Measurements from ENCODE around the gene GRB14.
"Not testable (repeated sequence)": the region's sequence is repeated elsewhere in the genome, so short reads cannot be mapped to it uniquely, and the experiment has no call there.

Gene GRB14

DNA sequence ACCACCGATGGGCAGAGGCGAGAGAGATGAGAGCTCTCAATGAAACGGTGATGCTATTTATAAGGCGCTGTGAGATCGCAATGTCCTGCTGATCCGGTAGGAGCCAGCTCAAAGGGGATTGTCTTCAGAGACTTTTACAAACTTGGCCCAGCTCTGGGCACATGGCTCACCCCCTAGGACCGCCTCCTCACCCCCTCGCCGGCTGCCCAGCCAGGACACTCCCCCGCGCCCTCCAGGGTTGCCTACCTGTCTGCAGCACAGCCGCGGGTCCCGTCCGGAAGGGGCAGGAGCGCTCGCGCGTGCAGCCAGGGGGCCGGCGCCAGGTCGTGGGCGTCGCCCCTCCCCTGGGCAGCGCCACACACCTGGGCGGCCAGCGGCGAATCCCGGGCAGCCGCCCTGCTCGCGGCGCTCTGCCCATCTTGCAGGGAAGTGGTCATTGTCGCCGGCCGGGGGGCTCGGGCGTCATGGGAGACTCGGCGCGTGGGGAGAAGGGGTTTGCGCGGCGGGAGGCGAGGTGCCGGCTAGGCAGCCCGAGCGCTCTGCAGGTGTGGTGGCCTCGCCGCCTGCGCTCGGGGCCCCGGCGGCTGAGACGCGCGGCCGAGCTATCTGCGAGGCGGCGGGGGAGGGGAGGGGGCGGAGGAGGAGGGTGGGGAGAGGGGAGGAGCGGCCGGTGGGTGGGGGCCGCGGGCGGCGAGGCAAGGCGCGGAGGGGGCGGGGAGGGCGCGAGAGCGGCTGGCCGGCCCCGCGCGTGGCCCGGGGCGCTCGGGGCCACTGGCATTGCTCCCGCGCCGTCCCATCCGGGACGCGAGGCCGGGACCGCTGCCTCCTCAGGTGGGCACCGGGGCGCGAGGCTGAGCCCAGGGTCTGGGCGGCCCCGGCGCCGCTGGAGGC, at the start of gene GRB14:
GRB14 (minus strand) TSS at position 610 of the 891 bp plus-strand sequence; CDS start at position 437, 173 bp downstream.
- no peak for DNase-seq (ENCODE audit: low read depth in 2 of 2)

DNA sequence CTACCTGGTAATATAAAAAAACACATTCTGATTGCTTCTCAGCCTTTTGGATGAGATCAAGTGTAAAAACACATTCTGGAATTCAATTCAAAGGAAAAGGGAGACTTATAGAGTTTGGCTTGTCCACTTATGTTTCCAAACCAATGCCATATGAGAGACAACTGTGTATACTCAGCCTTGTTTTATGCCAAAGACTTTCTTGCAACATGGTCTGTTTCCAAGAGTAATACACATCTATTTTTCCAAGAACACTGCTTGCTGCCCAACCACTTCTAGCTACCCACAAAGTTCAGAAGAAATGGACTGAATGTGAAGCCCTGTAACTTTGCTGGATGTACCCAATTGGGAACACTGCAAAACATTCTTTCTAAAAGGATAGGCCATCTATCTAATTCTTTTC, 48.0 kb upstream of the GRB14 start:
- no peak for DNase-seq (ENCODE audit: low read depth in 2 of 2)

DNA sequence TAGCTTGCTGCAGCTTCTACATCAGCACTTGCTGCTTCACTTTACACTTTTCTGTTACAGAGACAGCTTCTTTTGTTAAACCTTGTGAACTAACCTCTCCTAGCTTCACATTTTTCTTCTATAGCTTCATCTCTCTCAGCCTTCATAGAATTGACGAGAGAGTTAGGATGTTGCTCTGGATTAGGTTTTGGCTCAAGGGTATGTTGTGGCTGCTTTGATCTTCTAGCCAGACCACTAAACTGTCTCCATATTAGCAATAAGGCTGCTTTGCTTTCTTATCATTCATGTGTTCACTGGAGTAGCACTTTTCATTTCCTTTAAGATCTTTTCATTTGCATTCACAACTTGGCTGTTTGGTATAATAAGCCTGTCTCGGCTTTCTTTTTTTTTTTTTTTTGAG, 46.3 kb upstream of the GRB14 start:
- no peak for DNase-seq (ENCODE audit: low read depth in 2 of 2)

DNA sequence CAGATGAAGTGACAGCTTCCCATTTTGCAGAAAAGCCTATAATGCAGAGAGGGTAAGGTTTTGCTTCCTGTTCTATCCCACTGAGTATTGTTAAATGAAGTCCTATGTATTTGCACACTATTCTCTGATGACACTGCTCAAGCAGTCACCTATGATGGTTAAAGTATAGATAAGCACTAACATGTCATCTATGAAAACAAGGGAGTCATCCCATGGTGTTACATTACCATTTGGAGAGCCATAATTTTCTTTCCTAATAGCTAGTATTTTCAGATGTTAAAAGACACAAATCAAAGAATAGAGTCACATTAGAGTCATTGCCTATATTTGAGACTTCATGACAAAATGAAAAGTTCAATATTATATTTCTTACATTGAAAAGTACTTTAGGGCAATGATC, 42.8 kb upstream of the GRB14 start:
- no peak for DNase-seq (ENCODE audit: low read depth in 2 of 2)

DNA sequence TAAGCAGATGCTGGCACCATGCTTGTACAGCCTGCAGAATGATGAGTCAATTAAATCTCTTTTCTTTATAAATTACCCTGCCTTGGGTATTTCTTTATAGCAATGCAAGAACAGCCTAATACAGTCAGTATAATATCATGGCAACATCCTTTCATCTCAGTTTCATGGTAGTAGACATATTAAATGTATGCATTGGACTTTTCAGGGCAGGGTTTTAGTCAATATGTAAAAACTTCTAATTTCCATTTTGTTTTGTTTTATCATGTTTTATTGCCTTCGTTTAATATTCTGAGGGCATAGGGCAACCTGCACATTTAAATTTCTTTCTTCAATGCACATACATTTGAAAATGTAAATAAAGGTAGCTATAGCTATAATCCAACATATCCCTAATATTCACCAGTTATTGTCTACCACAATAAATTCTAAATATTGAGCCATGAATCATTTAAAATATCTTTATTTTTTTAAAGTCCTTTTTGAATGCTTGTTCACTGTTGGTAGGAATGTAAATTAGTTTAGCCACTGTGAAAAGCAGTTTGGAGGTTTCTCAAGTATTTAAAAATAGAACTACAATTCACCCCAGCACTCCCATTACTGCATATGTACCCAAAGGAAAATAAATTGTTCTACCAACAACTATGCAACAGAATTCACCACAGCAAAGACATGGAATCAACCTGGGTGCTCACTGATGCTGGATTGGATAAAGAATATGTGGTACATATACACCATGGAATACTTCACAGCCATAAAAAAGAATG, 41.8 kb upstream of the GRB14 start:
- no peak for DNase-seq (ENCODE audit: low read depth in 2 of 2)

DNA sequence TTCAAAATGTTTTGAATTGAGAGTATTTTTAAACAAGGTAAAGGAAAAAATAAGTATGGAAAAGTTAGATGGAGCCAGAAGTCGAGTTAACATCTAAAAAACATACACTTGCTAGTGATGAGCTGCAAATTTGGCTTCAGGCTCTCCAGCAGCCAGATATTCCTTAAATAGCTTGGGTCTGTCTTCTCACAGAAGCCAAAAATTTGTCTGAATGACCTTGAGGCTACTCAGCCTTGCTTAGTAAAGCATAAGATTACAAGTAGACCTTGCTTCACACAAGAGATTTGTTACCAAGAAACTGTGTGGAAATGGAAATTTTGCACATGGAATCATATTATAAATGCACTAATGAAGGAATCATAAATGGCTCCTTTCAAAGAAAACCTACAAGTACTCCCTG, 40.8 kb upstream of the GRB14 start:
- no peak for DNase-seq (ENCODE audit: low read depth in 2 of 2)

DNA sequence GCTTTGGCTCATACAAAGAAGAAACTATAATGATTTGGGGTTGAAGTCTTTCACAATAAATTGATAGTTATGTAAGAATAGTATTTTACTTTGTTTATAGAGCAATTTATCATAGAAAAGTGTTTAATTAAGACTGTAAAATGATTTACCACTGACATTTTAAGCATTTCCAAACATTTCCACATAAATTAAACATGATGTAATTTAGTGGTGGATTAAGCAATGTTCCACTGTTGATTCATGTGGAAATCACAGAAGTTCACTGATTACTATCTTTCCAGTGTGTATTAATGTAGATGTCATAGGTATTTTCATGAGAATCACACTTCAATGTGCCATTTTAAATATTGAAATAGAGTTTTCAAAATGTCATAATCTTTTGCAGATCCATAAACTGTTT, 40.1 kb upstream of the GRB14 start:
- no peak for DNase-seq (ENCODE audit: low read depth in 2 of 2)

DNA sequence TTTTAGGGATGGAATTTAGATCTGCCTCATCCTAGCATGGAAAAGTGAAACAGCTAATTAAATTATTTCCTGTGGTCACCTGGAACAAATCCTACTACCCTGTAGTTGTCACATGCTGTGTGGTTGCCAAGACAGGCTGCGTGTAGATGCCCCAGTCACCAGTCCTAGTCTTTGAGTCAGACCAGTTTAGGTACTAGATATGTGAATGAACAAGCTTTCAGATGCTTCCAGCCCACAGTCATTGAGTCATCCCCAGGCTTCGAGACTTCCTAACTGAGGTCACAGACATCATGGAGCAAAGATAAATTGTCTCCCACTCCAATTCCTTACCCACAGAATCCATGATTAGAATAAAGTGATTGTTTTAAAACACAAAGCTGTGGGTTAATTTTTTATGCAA, 35.8 kb upstream of the GRB14 start:
- no peak for DNase-seq (ENCODE audit: low read depth in 2 of 2)

DNA sequence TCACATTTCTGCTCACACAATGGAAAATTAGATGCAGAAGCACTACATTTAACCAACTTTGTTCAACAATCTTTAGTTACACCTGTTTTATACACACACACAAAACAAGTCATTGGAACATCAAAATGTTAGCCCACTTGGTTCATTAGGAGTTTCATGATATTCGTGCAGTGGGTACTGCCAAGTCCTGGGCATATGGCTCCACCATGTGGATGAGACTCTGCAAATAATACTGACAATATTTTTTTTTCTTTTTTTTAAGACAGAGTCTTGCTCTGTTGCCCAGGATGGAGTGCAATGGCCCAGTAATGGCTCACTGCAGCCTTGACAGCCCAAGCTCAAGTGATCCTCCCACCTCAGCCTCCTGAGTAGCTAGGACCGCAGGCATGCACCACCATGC, 34.5 kb upstream of the GRB14 start:
- DNase-seq (ENCODE audit: low read depth in 2 of 2) = no peak

DNA sequence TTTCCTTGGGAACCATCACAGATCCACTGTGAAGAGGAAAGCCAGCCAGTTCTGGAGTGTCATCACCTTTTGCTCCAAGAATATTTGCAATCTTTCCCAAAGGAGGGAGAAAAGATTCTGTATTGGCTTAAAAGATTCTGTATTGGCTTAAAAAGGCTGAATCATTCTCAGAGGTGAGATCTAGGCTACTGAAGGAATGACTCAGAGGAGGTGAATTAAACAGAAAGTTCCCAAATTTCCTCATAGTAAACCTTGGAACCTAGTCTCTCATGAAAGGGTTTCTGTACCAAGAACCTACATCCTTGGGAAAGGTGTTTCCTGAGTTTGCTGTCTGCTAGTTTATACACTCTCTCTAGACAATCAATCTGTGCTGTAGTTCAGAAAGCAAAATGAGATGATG, 34.1 kb upstream of the GRB14 start:
- no peak for DNase-seq (ENCODE audit: low read depth in 2 of 2)

DNA sequence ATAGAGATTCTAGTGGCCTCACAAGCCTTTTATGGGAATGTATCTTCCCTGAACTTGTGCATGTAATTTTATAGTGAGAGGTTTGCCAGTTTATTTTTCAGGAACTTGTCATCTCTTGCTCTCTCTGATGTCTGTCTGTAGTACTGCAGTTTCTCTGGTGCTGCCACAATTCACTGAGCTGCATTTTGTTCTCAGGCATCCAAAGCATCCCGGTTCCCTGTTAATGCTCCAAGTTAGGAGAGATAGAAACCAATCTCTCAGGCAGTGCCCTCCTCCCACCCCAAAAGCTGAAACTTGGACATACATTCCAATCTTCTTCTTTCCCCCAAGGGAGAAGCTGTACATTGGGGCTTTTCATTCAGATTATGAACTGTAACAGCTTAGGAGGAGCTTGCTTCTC, 30.1 kb upstream of the GRB14 start:
- no peak for DNase-seq (ENCODE audit: low read depth in 2 of 2)

DNA sequence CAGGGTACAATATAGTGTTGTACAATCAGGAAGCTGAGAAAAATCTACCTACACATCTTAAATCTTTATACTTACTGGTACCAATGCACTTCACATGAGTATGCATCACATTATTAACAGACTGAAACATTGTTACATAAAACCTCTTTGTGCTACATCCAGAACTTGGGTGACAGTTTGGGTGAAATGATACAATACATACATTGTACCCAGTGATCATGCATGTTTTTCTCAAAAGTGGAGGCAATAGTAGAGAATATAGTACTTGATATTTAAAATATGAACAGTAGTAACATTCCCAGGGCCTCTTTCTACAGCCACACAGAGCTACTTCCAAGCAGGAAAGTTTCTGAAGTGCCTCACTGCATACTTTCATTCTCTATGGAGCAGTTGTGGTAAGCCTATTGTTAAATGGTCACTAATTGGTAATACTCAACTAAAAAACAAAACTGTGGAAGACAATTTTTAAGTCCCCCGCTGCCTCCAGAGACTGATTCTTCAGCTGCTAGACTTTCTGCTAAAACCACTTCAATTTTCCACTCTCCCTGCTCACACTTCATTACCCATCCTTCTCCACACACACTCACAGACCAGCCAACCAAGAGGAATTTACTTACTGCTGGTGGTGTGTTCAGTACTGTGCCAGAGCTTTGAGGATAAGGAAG, 22.9 kb upstream of the GRB14 start:
- no peak for DNase-seq (ENCODE audit: low read depth in 2 of 2)

DNA sequence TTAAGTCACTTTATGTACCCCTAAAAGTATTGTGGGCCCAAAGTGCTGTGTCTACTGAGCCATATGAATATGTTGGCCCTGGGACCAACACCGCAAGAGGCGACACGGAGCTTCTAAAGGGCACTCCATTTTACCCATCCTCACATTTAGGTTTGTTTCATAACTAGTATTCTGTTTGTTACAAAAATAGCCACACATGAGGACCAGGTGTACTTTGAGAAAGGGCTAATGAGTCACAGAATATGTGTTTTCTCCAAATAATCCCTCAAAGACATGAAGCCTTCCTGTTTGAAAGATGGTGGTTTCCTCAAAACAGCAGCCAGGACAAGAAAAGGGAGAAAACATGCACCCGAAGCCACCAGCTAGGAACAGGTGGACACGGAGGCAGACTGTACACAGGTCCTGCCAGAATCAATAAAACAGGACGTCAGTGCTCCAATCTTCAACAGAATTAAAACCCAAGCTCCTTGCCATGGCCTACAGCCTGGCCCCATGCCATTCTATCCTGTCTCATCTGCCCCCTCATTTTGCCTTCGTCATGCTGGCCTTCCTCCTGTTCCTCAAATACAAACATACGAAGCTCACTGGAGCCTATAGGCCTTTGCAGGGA, 21.8 kb upstream of the GRB14 start:
- DNase-seq (ENCODE audit: low read depth in 2 of 2) = no peak

DNA sequence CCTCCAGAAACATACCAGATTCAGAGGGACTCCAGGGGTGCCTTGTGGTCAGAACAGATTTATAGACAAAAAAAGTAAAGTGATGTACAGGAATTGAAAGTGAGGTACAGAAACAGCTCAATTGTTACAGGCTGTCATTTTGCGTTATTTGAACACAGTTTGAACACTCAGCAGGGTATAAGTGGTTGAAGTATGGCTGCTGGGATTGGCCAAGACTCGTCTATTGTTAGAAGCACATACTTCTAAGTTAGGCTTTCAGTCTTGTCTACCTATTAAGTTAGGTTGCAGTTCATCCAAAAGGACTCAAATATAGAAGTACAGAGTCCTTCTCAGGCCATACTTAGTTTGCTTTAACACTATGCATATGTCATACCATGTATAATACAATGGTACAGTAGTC, 21.0 kb upstream of the GRB14 start:
- no peak for DNase-seq (ENCODE audit: low read depth in 2 of 2)

DNA sequence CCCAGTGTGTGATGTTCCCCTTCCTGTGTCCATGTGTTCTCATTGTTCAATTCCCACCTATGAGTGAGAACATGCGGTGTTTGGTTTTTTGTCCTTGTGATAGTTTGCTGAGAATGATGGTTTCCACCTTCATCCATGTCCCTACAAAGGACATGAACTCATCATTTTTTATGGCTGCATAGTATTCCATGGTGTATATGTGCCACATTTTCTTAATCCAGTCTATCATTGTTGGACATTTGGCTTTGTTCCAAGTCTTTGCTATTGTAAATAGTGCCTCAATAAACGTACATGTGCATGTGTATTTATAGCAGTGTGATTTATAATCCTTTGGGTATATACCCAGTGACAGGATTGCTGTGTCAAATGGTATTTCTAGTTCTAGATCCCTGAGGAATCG, 7.0 kb upstream of the GRB14 start:
- not testable (repeated sequence) for DNase-seq (ENCODE audit: low read depth in 2 of 2)

DNA sequence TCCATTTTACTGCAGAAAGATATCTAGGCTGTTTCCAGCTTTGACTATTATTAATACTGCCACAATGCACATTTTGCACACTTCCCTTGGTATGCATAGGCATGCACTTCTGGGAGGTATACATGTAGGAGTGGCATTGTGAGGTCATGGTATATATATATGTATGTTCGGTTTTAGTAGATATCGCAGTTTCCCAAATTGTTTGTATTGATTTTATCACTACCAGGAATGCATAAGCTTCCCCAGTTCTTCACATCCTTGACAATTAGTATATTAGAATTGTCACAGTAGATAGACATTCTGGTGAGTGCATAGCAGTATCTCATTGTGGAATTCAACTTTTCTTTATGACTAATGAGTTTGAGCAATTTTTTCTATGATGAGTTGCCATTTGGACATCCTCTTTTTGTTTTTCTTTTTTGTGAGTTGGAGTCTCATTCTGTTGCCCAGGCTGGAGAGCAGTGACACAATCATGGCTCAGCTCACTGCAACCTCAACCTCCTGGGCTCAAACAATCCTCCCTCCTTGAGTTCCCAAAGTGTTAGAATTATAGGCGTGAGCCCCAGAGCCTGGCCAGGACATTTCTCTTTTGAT, 4.2 kb upstream of the GRB14 start:
- no peak for DNase-seq (ENCODE audit: low read depth in 2 of 2)

DNA sequence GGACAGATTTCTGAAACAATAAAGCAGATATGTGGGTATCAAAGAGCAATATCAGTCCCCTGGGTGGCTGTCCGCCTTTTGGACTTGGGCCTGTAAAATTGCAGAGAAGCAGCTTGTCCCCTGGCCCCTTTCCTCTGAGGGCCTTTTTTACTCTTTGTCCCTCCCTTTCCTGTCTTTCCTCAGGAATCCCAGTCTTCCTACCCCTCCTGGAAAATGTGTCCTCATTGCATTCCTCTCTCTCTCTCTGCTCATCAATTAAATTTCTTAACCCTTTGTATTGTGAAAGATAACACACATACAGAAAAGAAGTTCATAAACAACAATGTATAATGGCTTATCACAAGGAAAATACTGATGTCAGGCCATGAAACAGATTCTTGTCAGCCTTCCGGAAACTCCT, 3.0 kb upstream of the GRB14 start:
- DNase-seq (ENCODE audit: low read depth in 2 of 2) = no peak

DNA sequence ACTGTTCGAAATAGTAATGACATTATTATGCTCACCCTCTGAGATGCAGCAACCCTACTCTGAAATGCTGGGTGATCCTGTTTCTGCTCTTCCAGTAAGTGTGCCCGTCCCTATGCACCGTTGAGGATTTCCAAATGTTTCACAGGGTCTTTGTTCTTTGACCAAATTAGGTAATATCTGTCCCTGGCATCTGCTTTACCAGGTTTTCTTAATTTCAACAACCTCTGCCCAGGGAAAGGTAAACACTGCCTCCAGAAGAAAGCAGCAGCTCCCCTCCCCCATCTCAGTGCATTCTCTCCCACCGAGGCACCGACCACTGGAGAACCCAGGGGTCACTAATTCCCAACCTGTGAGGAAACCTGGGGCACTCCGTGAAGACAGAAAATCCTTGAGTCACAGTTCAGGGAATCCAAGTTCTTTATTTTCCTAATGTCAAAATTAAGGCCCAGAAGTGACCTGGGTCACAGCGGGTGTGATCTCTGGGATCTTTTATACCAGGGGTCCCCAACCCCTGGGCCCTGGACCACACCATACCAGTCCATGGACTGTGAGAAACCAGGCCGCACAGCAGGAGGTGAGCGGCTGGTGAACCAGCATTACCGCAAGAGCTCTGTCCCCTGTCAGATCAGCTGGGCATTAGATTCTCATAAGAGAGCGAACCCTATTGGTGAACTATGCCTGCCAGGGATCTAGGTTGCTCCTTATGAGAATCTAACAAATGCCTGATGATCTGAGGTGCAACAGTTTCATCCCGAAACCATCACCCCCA, 1.2 kb upstream of the GRB14 start:
- no peak for DNase-seq (ENCODE audit: low read depth in 2 of 2)

DNA sequence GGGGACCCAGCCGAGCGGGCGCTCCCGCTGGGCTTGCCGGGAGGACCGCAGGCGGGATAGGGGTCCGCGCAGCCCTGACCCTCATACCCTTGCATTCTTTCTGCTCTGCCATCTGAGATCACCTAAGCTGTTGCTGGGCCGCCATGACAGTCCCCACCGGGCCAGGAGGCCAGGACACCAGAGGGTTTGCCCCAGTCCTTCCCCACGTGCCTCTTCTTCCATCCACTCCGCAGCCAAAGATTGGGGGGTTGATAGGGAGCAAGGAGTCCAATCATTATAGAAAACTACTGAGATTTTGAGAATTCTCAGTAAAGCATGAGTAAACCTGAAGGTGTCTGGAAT, 453 bp upstream of the GRB14 start:
- DNase-seq (ENCODE audit: low read depth in 2 of 2) = no peak

DNA sequence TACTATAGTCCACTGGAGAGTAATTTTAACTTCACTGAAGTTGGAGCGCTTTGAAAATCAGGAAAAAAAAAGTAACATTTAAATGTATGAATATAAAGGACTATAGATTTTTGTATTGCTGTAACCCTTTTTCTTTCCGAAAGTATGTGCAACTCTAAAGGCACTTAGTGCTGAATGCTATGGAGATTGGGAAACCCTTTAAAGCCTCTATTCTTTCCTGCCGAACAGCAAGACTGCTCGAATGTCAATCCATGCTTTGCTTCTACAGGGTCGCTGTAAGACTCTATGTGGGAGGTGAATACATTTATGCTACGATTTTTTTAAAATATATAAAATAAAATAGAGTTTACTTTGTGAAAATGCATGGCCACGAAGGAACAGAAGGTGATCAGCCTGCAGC, 825 bp downstream of the GRB14 start:
- no peak for DNase-seq (ENCODE audit: low read depth in 2 of 2)

DNA sequence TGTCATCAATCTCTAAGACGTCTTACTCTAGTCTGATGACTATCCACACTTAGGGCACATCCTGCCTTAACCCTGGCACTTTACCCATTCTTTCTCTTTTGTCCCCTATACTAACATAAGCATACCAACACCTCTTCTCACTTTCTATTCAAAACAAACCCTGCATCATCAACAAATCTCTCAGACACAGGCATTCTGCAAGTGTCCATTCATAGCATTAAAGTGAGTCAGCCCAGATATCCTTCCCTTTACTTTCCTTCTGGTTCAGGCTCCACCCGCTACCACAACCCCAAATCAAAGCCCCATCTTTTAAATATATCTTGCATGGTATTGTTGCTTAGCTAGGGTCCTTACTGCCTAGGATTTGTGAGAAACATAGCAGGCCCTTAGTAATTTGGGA, 3.8 kb downstream of the GRB14 start:
- DNase-seq (ENCODE audit: low read depth in 2 of 2) = no peak
